Kidney (tissue), 14 donors: ENCODE data around the gene SNX1. TPM values are rescaled to one million over a fixed set of nuclear protein-coding genes. Genes with fewer than 3 reads are reported as not detected.

ENCODE experiments used
- DNase-seq, 5 donors: peaks; one replicate each; pipeline ENCODE4 v3.0.0-alpha.2; 2013 to 2020
- FAIRE-seq: peaks from 2 replicates; lab custom pipeline; 2012; peaks lifted over from hg19 to GRCh38; lab: Jason Lieb, UNC
- H3K27ac ChIP-seq, 2 donors: one replicate each; pipeline ENCODE4 v1.7.0; 2013; ENCODE audit warnings: low read depth in 2 of 2, low read length in 2 of 2, inconsistent platforms in 1 of 2
- H3K27me3 ChIP-seq: one replicate; pipeline ENCODE4 v1.7.1; 2013; ENCODE audit warnings: low read length, inconsistent platforms; ENCODE audit not compliant: control insufficient read depth, insufficient read depth
- H3K36me3 ChIP-seq, 3 donors: one replicate each; pipeline versions ENCODE4 v1.7.0 to v1.7.1; 2013; ENCODE audit warnings: low read length in 3 of 3, control low read depth in 1 of 3, inconsistent platforms in 1 of 3; ENCODE audit not compliant: insufficient read depth in 3 of 3, control insufficient read depth in 2 of 3
- H3K4me1 ChIP-seq, 3 donors: one replicate each; pipeline versions ENCODE4 v1.7.0 to v1.7.1; 2013; ENCODE audit warnings: low read length in 3 of 3, inconsistent platforms in 1 of 3, low read depth in 1 of 3; ENCODE audit not compliant: control insufficient read depth in 2 of 3, insufficient read depth in 2 of 3
- H3K4me3 ChIP-seq, 3 donors: one replicate each; pipeline versions ENCODE4 v1.7.0 to v1.8.1; 2013; ENCODE audit warnings: low read length in 3 of 3, control low read depth in 1 of 3, inconsistent platforms in 1 of 3
- H3K9ac ChIP-seq, 3 donors: one replicate each; pipeline versions ENCODE4 v1.7.0 to v1.7.1; 2013; ENCODE audit warnings: low read length in 3 of 3, control low read depth in 1 of 3, inconsistent platforms in 1 of 3
- H3K9me3 ChIP-seq, 3 donors: one replicate each; pipeline versions ENCODE4 v1.7.0 to v1.7.1; 2013; ENCODE audit warnings: low read length in 3 of 3, control low read depth in 1 of 3, inconsistent platforms in 1 of 3; ENCODE audit not compliant: control insufficient read depth in 2 of 3, insufficient read depth in 1 of 3
- CTCF ChIP-seq: IDR thresholded peaks from 3 replicates; pipeline ENCODE4 v1.5.1; 2012; ENCODE audit warnings: mild to moderate bottlenecking, moderate library complexity, borderline replicate concordance; ENCODE audit not compliant: insufficient read depth; ENCODE audit errors: extremely low read depth
- intact Hi-C: fragments of 100-400 bp; cut with DNase I; formaldehyde crosslinking; loops from one replicate; pipeline ENCODE4 v1.11.1; 2022
- polyA plus RNA-seq: library from polyadenylated mRNA; stranded (reverse); fragments of 350-450 nt; fragmentation: Illumina TruSeq; extraction: RNeasy Lipid Tissue Mini Kit (QIAGEN cat#74804); gene quantifications from one replicate; pipeline ENCODE4 v1.2.3, GENCODE V29; 2014; ENCODE audit warnings: low read depth, low replicate concordance; ENCODE audit not compliant: insufficient read depth
- total RNA-seq: library from RNA; stranded (reverse); fragmentation: NEBNext Ultra II Directional; extraction: Animal tissue kit (Norgen Biotek cat#: 25700); gene quantifications from one replicate; pipeline ENCODE4 v1.2.1, GENCODE V29; 2021
- donor health status: control.
- donor health status: control.
- donor health status: control.
- donor health status: control.
- donor health status: control.
- donor health status: DM: yes; HTN: yes; CAD: no.
- donor health status: Normal renal cell carcinoma (clear cell type).

SNX1 gene
- total and polyA plus RNA-seq, 2 donors from 2014 or later = 81.2 to 148 TPM

- peaks cover 10 to 77% (median 65%) of the 10 kb centered on the region in 3 donors for H3K36me3 ChIP-seq
- H3K9ac ChIP-seq = no peak overlapping the region
- no peaks in the 10 kb centered on the region for H3K9me3 ChIP-seq
- TF ChIP-seq CTCF = no peak
- H3K4me1 ChIP-seq = no peaks in the 10 kb centered on the region
- FAIRE-seq = no peak
- H3K27ac ChIP-seq = no peak overlapping the region
- no peak for DNase-seq
- no peak overlapping the region for H3K4me3 ChIP-seq
- intact Hi-C loops = no loop called here
- no peaks in the 10 kb centered on the region for H3K27me3 ChIP-seq
Measured at GRCh38 chr15:64131547-64131946, 35.8 kb downstream of the SNX1 start.

GRCh38 chr15:64132217-64132616, 36.4 kb downstream of the SNX1 start:
- no peak for FAIRE-seq
- Histone ChIP-seq H3K27ac (no peak overlapping the region), H3K9me3 (no peaks in the 10 kb centered on the region), H3K9ac (no peak overlapping the region), H3K4me3 (no peak overlapping the region), H3K4me1 (no peaks in the 10 kb centered on the region), H3K36me3 (peaks cover 10 to 78% (median 68%) of the 10 kb centered on the region in 3 donors), H3K27me3 (no peaks in the 10 kb centered on the region)
- TF ChIP-seq CTCF = no peak
- DNase-seq = no peak
- intact Hi-C loops = no loop called here

GRCh38 chr15:64133623-64134344, 38.0 kb downstream of the SNX1 start:
- H3K4me3 ChIP-seq = no peak overlapping the region
- TF ChIP-seq CTCF = no peak
- no peak overlapping the region for H3K27ac ChIP-seq
- H3K27me3 ChIP-seq = no peaks in the 10 kb centered on the region
- DNase-seq (no peak), FAIRE-seq (no peak)
- no peaks in the 10 kb centered on the region for H3K4me1 ChIP-seq
- intact Hi-C loops = no loop called here
- H3K9me3 ChIP-seq = no peaks in the 10 kb centered on the region
- peaks cover 3 to 67% (median 61%) of the 10 kb centered on the region in 3 donors for H3K36me3 ChIP-seq
- no peak overlapping the region for H3K9ac ChIP-seq
